B cell (primary cell): ENCODE measurements around the gene GLP2R. TPM values are rescaled to one million over a fixed set of nuclear protein-coding genes. Genes with fewer than 3 reads are reported as not detected.

Experiments used
- ATAC-seq: fragments of 200-7000 bp; cut with Tn5 transposase; one replicate; pipeline ENCODE4 v1.10.0; 2021; ENCODE audit warnings: low read depth, mild to moderate bottlenecking, moderate number of reproducible peaks, moderate library complexity
- CTCF ChIA-PET: fragments of 350-600 bp; sonication (Branson Sonifier 250); formaldehyde crosslinking; loops from one replicate; lab custom pipeline; 2021; ENCODE audit warnings: antibody characterized with exemption, inconsistent platforms; lab: Charles Lee
- POLR2A ChIA-PET: fragments of 350-600 bp; sonication (Branson Sonifier 250); formaldehyde crosslinking; loops from one replicate; lab custom pipeline; 2021; ENCODE audit warnings: antibody characterized with exemption; lab: Charles Lee
- DNase-seq: peaks from one replicate; pipeline ENCODE4 v3.0.0; 2013
- H2AFZ ChIP-seq: 2 replicates; pipeline ENCODE4 v1.6.1; 2012; ENCODE audit warnings: mild to moderate bottlenecking, low read depth, low read length; ENCODE audit not compliant: insufficient read depth, poor library complexity, severe bottlenecking
- H3K27ac ChIP-seq, 2 donors: 1 replicate in 1 of 2; 2 replicates in 1 of 2; pipeline ENCODE4 v1.5.1; 2012 to 2013; ENCODE audit warnings: low read length in 2 of 2, mild to moderate bottlenecking in 2 of 2, moderate library complexity in 1 of 2
- H3K27me3 ChIP-seq, 4 experiments: fragments of 200-600 bp in 1 of 4; sonication (generic) in 1 of 4; replicated peaks in 1 of 4; 1 replicate in 2 of 4; 2 replicates in 2 of 4; pipeline versions ENCODE4 v1.6.1 to v1.7.0; 2013 to 2016; ENCODE audit warnings: low read length in 3 of 4, mild to moderate bottlenecking in 2 of 4, mixed read lengths in 1 of 4, moderate library complexity in 1 of 4; ENCODE audit not compliant: insufficient read depth in 4 of 4, control insufficient read depth in 3 of 4; ENCODE audit errors: control extremely low read depth in 1 of 4
- H3K36me3 ChIP-seq, 2 experiments: replicated peaks in 1 of 2; 1 replicate in 1 of 2; 2 replicates in 1 of 2; pipeline versions ENCODE4 v1.6.1 to v1.7.1; 2013; ENCODE audit warnings: low read length in 1 of 2; ENCODE audit not compliant: insufficient read depth in 2 of 2, control insufficient read depth in 1 of 2; ENCODE audit errors: control extremely low read depth in 1 of 2, extremely low read depth in 1 of 2
- H3K4me1 ChIP-seq, 2 donors: fragments of 200-600 bp in 1 of 2; sonication (generic) in 1 of 2; 1 replicate in 1 of 2; 2 replicates in 1 of 2; pipeline versions ENCODE4 v1.5.1 to v1.6.1; 2013 to 2017; ENCODE audit warnings: low read length in 2 of 2; ENCODE audit not compliant: control insufficient read depth in 2 of 2, insufficient read depth in 2 of 2
- H3K4me2 ChIP-seq: replicated peaks from 2 replicates; pipeline ENCODE3; 2012; ENCODE audit warnings: mild to moderate bottlenecking, low read depth, low read length; ENCODE audit not compliant: poor library complexity, severe bottlenecking
- H3K4me3 ChIP-seq, 5 experiments: fragments of 200-600 bp in 1 of 5; sonication (generic) in 1 of 5; 1 replicate in 3 of 5; 2 replicates in 2 of 5; pipeline versions ENCODE4 v1.5.1 to v1.7.0; 2011 to 2016; ENCODE audit warnings: low read length in 4 of 5, mild to moderate bottlenecking in 4 of 5, low read depth in 2 of 5, control low read depth in 1 of 5, moderate library complexity in 1 of 5; ENCODE audit not compliant: insufficient read depth in 1 of 5; ENCODE audit errors: control extremely low read depth in 1 of 5, extremely low read depth in 1 of 5
- H3K79me2 ChIP-seq: fragments of 200-600 bp; sonication (generic); one replicate; pipeline ENCODE4 v1.6.0; 2016; ENCODE audit warnings: low read length; ENCODE audit not compliant: control insufficient read depth, insufficient read depth
- H3K9ac ChIP-seq: fragments of 200-600 bp; sonication (generic); 2 replicates; pipeline ENCODE4 v1.6.1; 2017; ENCODE audit warnings: mild to moderate bottlenecking, low read length, moderate library complexity
- H3K9me3 ChIP-seq, 3 donors: one replicate each; pipeline versions ENCODE4 v1.6.1 to v1.7.1; 2013; ENCODE audit warnings: low read length in 2 of 3; ENCODE audit not compliant: control insufficient read depth in 2 of 3, insufficient read depth in 1 of 3; ENCODE audit errors: control extremely low read depth in 1 of 3
- H4K20me1 ChIP-seq: 2 replicates; pipeline ENCODE4 v1.6.0; 2012; ENCODE audit warnings: mild to moderate bottlenecking, low read length; ENCODE audit not compliant: insufficient read depth, control insufficient read depth, poor library complexity, severe bottlenecking
- H3K27ac Mint-ChIP-seq: one replicate; pipeline ENCODE4 v1.8.0; 2021; ENCODE audit warnings: mixed read lengths
- H3K27me3 Mint-ChIP-seq: one replicate; pipeline ENCODE4 v1.8.0; 2021; ENCODE audit warnings: mixed read lengths
- H3K4me1 Mint-ChIP-seq: one replicate; pipeline ENCODE4 v1.8.0; 2021; ENCODE audit warnings: mixed read lengths
- H3K4me3 Mint-ChIP-seq: one replicate; pipeline ENCODE4 v1.8.0; 2021; ENCODE audit warnings: mixed read lengths
- H3K9me3 Mint-ChIP-seq: one replicate; pipeline ENCODE4 v1.8.0; 2022; ENCODE audit warnings: mixed read lengths; ENCODE audit not compliant: insufficient read depth
- EZH2 ChIP-seq: IDR thresholded peaks from 2 replicates; pipeline ENCODE4 v1.6.1; 2012; ENCODE audit warnings: borderline replicate concordance, low read depth, mild to moderate bottlenecking, moderate library complexity, low read length; ENCODE audit not compliant: insufficient read depth, poor library complexity, severe bottlenecking
- WGBS: methylation state at CpG from one replicate; pipeline ENCODE4 v1.1.5; 2013; ENCODE audit warnings: missing lambda C conversion rate; ENCODE audit not compliant: insufficient coverage; 5-methylcytosine and 5-hydroxymethylcytosine counted together
- intact Hi-C: fragments of 100-400 bp; cut with micrococcal nuclease; formaldehyde crosslinking; loops from one replicate; pipeline ENCODE4 v1.10.0; 2022
- polyA plus RNA-seq: library from polyadenylated mRNA; depleted of rRNA; stranded (reverse); fragments of >200 nt; gene quantifications from 2 replicates; pipeline ENCODE4 v1.2.3, GENCODE V29; 2012
- total RNA-seq, 2 donors: library from RNA; stranded (reverse); fragments of 120-200 nt in 1 of 2; gene quantifications; 1 replicate in 1 of 2; 2 replicates in 1 of 2; pipeline versions ENCODE4 v1.2.3 to v1.2.4, GENCODE V29; 2013 to 2022
- TF ChIP-seq, protein P1 (sequence below): fragments of 200-600 bp; IDR thresholded peaks from one replicate; pipeline ENCODE4 v1.8.0; 2022; ENCODE audit warnings: antibody characterized with exemption, mild to moderate bottlenecking

Gene GLP2R
- total and polyA plus RNA-seq, 2 donors (not counting 1 experiment from before 2014, with no cell fraction given), result not detected

DNA sequence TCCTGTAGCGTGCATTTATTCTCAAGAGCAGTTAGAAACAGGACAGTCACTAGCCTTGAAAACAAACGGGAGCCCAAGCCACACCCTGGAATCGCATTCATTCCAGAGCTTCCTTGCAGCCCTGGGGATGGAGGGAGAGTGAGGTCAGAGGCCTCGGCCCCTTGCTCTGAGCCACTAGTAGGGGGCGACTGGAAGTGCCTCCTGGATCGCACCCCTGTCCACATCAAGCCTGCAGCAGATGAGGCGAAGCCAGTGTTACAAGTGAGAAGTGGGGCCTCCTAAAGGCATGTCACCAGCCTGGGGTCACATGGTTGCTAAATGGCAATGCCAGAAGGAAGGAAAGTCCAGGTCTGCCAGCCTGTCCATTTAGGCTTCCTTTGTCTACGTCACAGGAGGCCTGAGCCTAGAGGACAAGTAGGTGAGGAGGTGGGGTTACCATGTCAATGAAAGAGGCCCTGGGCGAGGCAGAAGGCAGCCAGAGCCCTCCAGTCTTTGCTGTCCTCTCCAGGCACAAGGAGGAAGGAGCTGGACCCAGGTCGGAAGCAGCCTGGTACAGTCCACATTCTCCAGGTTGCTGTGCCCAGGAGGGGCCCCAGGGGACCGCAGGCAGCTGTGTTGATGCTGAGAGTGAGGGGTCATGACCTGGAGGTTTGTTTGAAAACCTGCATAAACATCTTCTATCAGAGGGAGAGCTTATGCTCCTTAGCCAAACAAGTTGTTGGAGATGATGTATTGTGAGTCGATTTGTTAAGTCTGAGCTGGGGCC is 82.3 kb downstream of the GLP2R start:
- no peaks in the 10 kb centered on the region for H3K9me3 ChIP-seq
- ATAC-seq (no peak), DNase-seq (no peak)
- Mint-ChIP-seq H3K27ac (no peak overlapping the region), H3K4me1 (no peaks in the 10 kb centered on the region), H3K27me3 (peaks cover 2% of the 10 kb centered on the region), H3K9me3 (no peaks in the 10 kb centered on the region), H3K4me3 (no peak overlapping the region)
- POLR2A ChIA-PET, result no interaction called here
- H3K79me2 ChIP-seq, result no peaks in the 10 kb centered on the region
- H3K9ac ChIP-seq, result no peak overlapping the region
- no peak overlapping the region for H2AFZ ChIP-seq
- H3K36me3 ChIP-seq, result no peaks in the 10 kb centered on the region
- 85% methylated on average over 9 of the region's 12 CpGs for WGBS
- intact Hi-C loops, result no loop called here
- H3K27ac ChIP-seq, result no peak overlapping the region
- CTCF ChIA-PET, result interaction anchor here (1.2 kb wide), 1 partner anchor 10 kb away, joined by 3 read pairs; no protein-coding TSS in a partner anchor
- no peaks in the 10 kb centered on the region for H3K4me1 ChIP-seq
- TF ChIP-seq, protein P1, sequence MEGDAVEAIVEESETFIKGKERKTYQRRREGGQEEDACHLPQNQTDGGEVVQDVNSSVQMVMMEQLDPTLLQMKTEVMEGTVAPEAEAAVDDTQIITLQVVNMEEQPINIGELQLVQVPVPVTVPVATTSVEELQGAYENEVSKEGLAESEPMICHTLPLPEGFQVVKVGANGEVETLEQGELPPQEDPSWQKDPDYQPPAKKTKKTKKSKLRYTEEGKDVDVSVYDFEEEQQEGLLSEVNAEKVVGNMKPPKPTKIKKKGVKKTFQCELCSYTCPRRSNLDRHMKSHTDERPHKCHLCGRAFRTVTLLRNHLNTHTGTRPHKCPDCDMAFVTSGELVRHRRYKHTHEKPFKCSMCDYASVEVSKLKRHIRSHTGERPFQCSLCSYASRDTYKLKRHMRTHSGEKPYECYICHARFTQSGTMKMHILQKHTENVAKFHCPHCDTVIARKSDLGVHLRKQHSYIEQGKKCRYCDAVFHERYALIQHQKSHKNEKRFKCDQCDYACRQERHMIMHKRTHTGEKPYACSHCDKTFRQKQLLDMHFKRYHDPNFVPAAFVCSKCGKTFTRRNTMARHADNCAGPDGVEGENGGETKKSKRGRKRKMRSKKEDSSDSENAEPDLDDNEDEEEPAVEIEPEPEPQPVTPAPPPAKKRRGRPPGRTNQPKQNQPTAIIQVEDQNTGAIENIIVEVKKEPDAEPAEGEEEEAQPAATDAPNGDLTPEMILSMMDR, result no peak
- TF ChIP-seq EZH2, result no peak
- no peaks in the 10 kb centered on the region for H4K20me1 ChIP-seq
- H3K4me2 ChIP-seq, result no peak overlapping the region
- H3K4me3 ChIP-seq, result no peak overlapping the region
- H3K27me3 ChIP-seq, result no peaks in the 10 kb centered on the region

GRCh38 chr17:9908649-9909042 is 82.9 kb downstream of the GLP2R start:
- H3K27ac ChIP-seq, result no peak overlapping the region
- no peaks in the 10 kb centered on the region for H3K79me2 ChIP-seq
- Mint-ChIP-seq H3K27ac (no peak overlapping the region), H3K9me3 (no peaks in the 10 kb centered on the region), H3K4me3 (no peak overlapping the region), H3K27me3 (peaks cover 2% of the 10 kb centered on the region), H3K4me1 (no peaks in the 10 kb centered on the region)
- no peak for ATAC-seq
- no peaks in the 10 kb centered on the region for H3K9me3 ChIP-seq
- POLR2A ChIA-PET, result no interaction called here
- TF ChIP-seq, protein P1, result no peak
- no peak for TF ChIP-seq EZH2
- H3K27me3 ChIP-seq, result no peaks in the 10 kb centered on the region
- CTCF ChIA-PET, result interaction anchor here (1.2 kb wide), 1 partner anchor 10 kb away, joined by 3 read pairs; no protein-coding TSS in a partner anchor
- intact Hi-C loops, result no loop called here
- H3K36me3 ChIP-seq, result no peaks in the 10 kb centered on the region
- no peak overlapping the region for H2AFZ ChIP-seq
- no peak overlapping the region for H3K4me2 ChIP-seq
- no peak for DNase-seq
- 94% methylated on average over 4 of the region's 7 CpGs for WGBS
- H3K4me1 ChIP-seq, result no peaks in the 10 kb centered on the region
- no peak overlapping the region for H3K4me3 ChIP-seq
- H4K20me1 ChIP-seq, result no peaks in the 10 kb centered on the region
- no peak overlapping the region for H3K9ac ChIP-seq
